ENCODE data around the gene LEO1.

The LEO1 gene

GRCh38 chr15:51973775-51974174 is 2.2 kb upstream of the LEO1 start:
- no peak for ATAC-seq (replicated peaks)
- Mint-ChIP-seq H3K9me3 (no peaks in the 10 kb centered on the region), H3K4me3 (no peak overlapping the region)

DNA sequence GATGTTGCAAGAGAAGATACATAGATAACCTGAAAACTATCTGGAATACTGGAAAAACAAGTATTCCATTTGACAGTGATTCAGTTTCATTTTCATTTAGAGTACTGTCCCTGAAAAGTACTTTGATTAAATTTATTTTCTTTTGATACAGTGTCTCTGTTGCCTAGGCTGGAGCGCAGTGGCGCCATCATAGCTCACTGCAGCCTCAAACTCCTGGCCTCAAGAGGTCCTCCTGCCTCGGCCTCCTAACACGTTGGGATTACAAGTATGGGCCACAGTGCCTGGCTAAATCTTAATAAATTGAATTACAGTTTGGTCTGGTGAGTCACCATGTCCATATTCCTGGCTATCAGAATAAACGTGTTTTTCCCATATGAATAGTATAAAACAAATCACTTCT is 1.6 kb upstream of the LEO1 start:
- H3K4me1 Mint-ChIP-seq = peaks cover 11 to 19% of the 10 kb centered on the region in 2 donors
- no peak overlapping the region for H3K4me3 Mint-ChIP-seq
- DNase-seq (no peak), ATAC-seq (replicated peaks) (no peak)
- no peaks in the 10 kb centered on the region for H3K27me3 Mint-ChIP-seq
- no peak overlapping the region for H3K27ac Mint-ChIP-seq
- no peaks in the 10 kb centered on the region for H3K9me3 Mint-ChIP-seq
- H3K36me3 Mint-ChIP-seq = peaks cover 4 to 7% of the 10 kb centered on the region in 2 donors

More at GRCh38 chr15:51973775-51974174, 2.2 kb upstream of the LEO1 start:
- peaks cover 11 to 19% of the 10 kb centered on the region in 2 donors for H3K4me1 Mint-ChIP-seq
- H3K36me3 Mint-ChIP-seq = peaks cover 4 to 6% of the 10 kb centered on the region in 2 donors
- H3K27me3 Mint-ChIP-seq = no peaks in the 10 kb centered on the region
- DNase-seq = no peak
- no peak overlapping the region for H3K27ac Mint-ChIP-seq

DNA sequence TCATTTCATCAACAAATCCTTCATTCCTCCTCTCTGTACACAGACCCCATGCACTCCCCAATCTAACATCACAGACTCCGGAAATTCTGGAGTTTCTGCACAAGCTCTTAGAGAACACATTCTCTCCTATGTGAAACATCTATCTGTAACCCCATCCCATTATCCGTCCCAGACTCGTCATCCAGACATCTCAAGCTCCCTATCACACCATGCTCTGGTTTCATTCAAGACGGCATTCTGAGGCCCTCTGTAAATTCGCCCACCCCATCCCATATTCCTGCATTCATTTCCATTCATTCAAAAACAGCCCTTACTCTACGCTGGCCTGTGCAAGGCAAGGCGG is 575 bp downstream of the LEO1 start:
- Mint-ChIP-seq H3K4me1 (peaks cover 12 to 19% of the 10 kb centered on the region in 2 donors), H3K36me3 (peaks cover 20 to 21% of the 10 kb centered on the region in 2 donors), H3K4me3 (peak overlapping the region; percentile 89 to 92), H3K27ac (peak overlapping the region; percentile 95), H3K27me3 (no peaks in the 10 kb centered on the region), H3K9me3 (peaks cover 4 to 6% of the 10 kb centered on the region in 2 donors)
- DNase-seq = no peak
- ATAC-seq (replicated peaks) = peak; percentile 1 to 7

DNA sequence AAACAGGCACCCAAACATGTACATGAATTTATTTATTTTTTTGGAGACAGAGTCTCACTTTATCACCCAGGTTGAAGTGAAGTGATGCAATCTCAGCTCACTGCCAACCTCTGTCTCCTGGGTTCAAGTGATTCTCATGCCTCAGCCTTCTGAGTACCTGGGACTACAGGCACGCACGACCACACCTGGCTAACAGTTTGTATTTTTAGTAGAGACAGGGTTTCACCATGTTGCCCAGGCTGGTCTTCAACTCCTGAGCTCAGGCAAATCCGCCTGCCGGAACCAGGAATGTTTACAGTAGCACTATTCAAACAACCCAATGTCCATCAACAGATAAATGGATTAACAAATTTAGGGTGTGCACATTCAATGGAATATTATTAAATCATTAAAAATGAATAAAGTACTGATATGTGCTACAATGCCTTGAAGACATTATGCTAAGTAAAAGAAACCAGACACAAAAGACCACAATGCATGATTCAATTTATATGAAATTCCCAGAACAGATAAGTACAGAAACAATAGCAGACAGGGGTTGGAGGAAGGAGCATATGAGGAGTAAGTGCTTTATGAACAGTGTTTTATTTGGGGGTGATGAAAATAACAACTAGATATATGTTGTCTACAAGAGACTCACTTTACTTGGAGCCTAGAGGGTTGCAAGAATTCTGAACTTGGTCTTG is 1.3 kb downstream of the LEO1 start:
- Mint-ChIP-seq H3K36me3 (peaks cover 28% of the 10 kb centered on the region in 2 donors), H3K27me3 (no peaks in the 10 kb centered on the region), H3K4me1 (peaks cover 16 to 19% of the 10 kb centered on the region in 2 donors), H3K27ac (no peak overlapping the region), H3K4me3 (peak overlapping the region; percentile 89 to 92), H3K9me3 (peaks cover 4 to 6% of the 10 kb centered on the region in 2 donors)
- ATAC-seq (replicated peaks) (no peak), DNase-seq (no peak)

DNA sequence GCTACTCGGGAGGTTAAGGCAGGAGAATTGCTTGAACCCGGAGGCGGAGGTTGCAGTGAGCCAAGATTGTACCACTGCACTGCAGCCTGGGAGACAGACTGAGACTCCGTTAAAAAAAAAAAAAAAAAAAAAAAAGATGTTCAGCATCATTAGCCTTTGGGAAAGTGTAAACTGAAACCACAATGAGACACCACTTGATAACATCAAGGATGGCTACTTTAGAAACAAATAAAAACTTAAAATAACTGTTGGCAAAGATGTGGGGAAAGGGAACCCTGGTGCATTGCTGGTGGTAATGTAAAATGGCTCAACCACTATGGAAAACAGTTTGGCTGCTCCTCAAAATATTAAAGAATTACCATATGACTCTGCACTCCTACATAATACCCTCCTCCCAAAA is 1.9 kb downstream of the LEO1 start:
- Mint-ChIP-seq H3K27me3 (no peaks in the 10 kb centered on the region), H3K4me3 (no peak overlapping the region), H3K36me3 (peaks cover 29 to 30% of the 10 kb centered on the region in 2 donors), H3K4me1 (peaks cover 16 to 19% of the 10 kb centered on the region in 2 donors), H3K27ac (no peak overlapping the region), H3K9me3 (peaks cover 4 to 6% of the 10 kb centered on the region in 2 donors)
- ATAC-seq (replicated peaks) (no peak), DNase-seq (no peak)

DNA sequence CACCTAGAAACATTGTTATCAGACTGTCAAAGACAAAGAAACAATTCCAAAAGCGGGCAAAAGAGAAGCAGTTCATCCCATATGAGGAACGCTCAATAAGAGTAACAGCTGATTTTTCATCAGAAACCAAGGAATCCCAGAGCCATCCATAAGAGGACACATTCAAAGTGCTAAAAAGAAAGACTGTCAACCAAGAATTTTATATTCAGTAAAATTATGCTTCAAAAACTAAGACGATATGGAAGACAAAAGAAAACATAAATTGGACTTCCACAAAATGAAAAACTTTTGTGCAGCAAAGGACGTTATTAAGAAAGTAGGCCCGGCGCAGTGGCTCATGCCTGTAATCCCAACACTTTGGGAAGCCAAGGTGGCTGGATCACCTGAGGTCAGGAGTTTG is 4.0 kb downstream of the LEO1 start:
- ATAC-seq (replicated peaks) (no peak), DNase-seq (no peak)
- Mint-ChIP-seq H3K27me3 (no peaks in the 10 kb centered on the region), H3K36me3 (peaks cover 30 to 40% of the 10 kb centered on the region in 2 donors), H3K4me1 (peaks cover 16 to 19% of the 10 kb centered on the region in 2 donors), H3K4me3 (no peak overlapping the region), H3K27ac (no peak overlapping the region), H3K9me3 (peaks cover 4 to 6% of the 10 kb centered on the region in 2 donors)

DNA sequence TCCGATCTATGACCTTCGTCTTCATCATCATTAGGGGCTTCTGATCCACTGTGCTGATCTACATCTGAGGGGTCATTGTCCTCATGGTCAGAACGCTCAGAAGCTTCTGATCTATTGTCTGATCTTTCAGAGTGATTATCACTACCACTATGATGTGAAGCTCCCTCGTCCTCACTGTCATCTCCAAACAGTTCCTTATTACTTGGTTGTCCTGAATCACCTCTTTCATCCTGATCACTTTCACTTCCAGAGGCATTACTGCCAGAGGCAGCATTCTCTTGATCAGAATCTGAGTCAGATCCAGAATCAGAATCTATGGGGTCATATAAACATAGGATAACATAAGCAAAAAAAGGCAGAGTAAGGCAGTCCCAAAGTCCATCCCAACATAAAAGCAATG is 5.4 kb downstream of the LEO1 start:
- no peak for DNase-seq
- Mint-ChIP-seq H3K27ac (no peak overlapping the region), H3K4me3 (no peak overlapping the region), H3K36me3 (peaks cover 32 to 40% of the 10 kb centered on the region in 2 donors), H3K27me3 (no peaks in the 10 kb centered on the region), H3K4me1 (peaks cover 14% of the 10 kb centered on the region in 2 donors), H3K9me3 (peaks cover 4 to 6% of the 10 kb centered on the region in 2 donors)
- ATAC-seq (replicated peaks) = no peak

GRCh38 chr15:51965691-51966090 is 5.9 kb downstream of the LEO1 start:
- H3K27ac Mint-ChIP-seq = no peak overlapping the region
- no peaks in the 10 kb centered on the region for H3K27me3 Mint-ChIP-seq
- H3K36me3 Mint-ChIP-seq = peaks cover 33 to 43% of the 10 kb centered on the region in 2 donors
- peaks cover 4 to 6% of the 10 kb centered on the region in 2 donors for H3K9me3 Mint-ChIP-seq
- H3K4me3 Mint-ChIP-seq = no peak overlapping the region
- H3K4me1 Mint-ChIP-seq = peaks cover 9 to 11% of the 10 kb centered on the region in 2 donors
- DNase-seq = no peak
- no peak for ATAC-seq (replicated peaks)

- Mint-ChIP-seq H3K27me3 (no peaks in the 10 kb centered on the region), H3K4me1 (no peaks in the 10 kb centered on the region), H3K4me3 (no peak overlapping the region), H3K9me3 (no peaks in the 10 kb centered on the region), H3K27ac (no peak overlapping the region), H3K36me3 (peaks cover 48 to 57% of the 10 kb centered on the region in 2 donors)
- no peak for DNase-seq
- no peak for ATAC-seq (replicated peaks)
Measured at GRCh38 chr15:51955504-51955903, 16.1 kb downstream of the LEO1 start.

DNA sequence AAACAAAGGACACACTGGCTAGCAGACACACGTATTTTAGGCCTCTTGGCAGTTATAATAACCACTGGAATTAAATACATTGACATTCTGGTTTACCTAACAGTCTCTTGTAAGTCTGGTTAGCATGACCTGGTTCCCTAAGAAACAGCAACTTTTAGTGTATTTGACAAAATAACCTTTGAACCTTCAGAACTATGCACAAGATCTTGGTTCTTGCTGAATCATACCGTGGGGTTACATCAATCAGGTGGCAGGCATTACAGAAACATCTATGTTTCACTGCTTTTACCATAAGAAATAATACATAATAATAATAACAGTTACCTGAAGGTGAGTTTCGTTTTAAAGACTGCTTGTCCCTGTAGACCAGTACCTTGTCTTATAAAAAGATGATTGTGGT is 18.8 kb downstream of the LEO1 start:
- DNase-seq = no peak
- Mint-ChIP-seq H3K4me1 (no peaks in the 10 kb centered on the region), H3K9me3 (no peaks in the 10 kb centered on the region), H3K4me3 (no peak overlapping the region), H3K27me3 (no peaks in the 10 kb centered on the region), H3K36me3 (peaks cover 44 to 54% of the 10 kb centered on the region in 2 donors), H3K27ac (no peak overlapping the region)
- no peak for ATAC-seq (replicated peaks)

DNA sequence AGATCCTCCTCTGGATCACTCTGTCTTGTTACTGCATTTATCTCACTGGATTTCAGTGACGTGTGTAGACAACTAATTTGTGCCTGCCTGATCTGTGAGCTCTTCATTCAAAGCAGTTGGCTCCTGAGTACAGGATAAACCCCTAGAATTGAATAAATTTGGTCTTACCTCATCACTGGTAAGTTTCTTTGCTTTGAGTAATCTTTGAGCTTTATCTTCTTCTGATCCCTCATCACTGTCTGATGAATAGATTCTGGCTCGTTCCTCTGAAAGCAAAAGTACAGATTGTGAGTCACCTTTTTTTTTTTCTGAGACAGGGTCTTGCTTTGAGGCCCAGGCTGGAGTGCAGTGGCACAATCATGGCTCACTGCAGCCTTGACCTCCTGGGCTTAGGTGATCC is 24.5 kb downstream of the LEO1 start:
- H3K9me3 Mint-ChIP-seq = no peaks in the 10 kb centered on the region
- H3K27ac Mint-ChIP-seq = no peak overlapping the region
- DNase-seq (no peak), ATAC-seq (replicated peaks) (no peak)
- H3K36me3 Mint-ChIP-seq = peaks cover 53 to 60% of the 10 kb centered on the region in 2 donors
- H3K4me1 Mint-ChIP-seq = no peaks in the 10 kb centered on the region
- H3K4me3 Mint-ChIP-seq = no peak overlapping the region
- H3K27me3 Mint-ChIP-seq = no peaks in the 10 kb centered on the region

- Mint-ChIP-seq H3K27me3 (no peaks in the 10 kb centered on the region), H3K9me3 (no peaks in the 10 kb centered on the region), H3K4me3 (no peak overlapping the region), H3K4me1 (peaks cover 15 to 21% of the 10 kb centered on the region in 2 donors), H3K27ac (peak overlapping the region; percentile 43), H3K36me3 (peaks cover 42 to 56% of the 10 kb centered on the region in 2 donors)
- ATAC-seq (replicated peaks) (no peak), DNase-seq (no peak)
Measured at GRCh38 chr15:51939216-51939615, 32.4 kb downstream of the LEO1 start.

DNA sequence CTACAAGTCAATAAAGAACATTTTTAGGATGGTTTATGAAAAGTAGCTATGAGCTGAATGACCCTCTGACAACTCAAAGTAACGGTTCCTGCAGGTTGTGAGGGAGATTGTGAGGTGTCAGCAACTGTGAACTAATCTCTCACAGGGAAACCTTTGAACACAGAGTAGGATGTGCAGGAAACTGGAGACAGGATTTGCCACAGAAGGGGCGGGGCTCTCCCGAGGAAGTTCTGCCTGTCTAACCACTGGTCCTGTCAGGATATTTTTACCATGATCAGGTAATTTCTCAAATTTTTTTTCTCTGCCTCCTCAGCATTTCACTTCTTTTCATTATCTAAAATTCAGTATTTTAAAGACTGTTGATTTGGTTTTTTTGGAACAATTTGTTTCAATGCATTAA is 33.3 kb downstream of the LEO1 start:
- Mint-ChIP-seq H3K9me3 (no peaks in the 10 kb centered on the region), H3K4me3 (no peak overlapping the region), H3K36me3 (peaks cover 35 to 47% of the 10 kb centered on the region in 2 donors), H3K4me1 (peaks cover 17 to 21% of the 10 kb centered on the region in 2 donors), H3K27me3 (no peaks in the 10 kb centered on the region), H3K27ac (no peak overlapping the region)
- ATAC-seq (replicated peaks) (no peak), DNase-seq (no peak)

DNA sequence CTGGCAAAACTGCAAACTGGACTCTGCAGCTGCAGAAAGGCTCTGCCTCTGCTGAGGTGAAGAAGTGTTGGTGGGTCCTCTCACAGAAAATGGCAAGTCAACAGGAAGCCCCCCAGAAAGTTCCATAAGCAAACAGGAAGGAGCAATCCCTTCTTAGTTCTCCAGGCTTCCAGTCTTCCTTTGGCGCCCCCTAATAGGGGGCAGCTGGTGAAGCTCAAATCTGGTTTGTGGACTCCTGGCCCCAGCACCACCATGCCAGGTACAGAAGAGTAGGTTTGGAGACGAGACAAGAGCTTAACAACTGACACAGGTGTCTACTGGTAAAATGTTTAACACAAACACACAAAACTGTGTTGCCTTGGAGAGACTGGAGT is 35.5 kb downstream of the LEO1 start:
- peaks cover 25 to 39% of the 10 kb centered on the region in 2 donors for H3K36me3 Mint-ChIP-seq
- peak overlapping the region; percentile 85 for H3K27ac Mint-ChIP-seq
- no peaks in the 10 kb centered on the region for H3K27me3 Mint-ChIP-seq
- DNase-seq = no peak
- ATAC-seq (replicated peaks) = peak; percentile 16 to 20
- H3K9me3 Mint-ChIP-seq = no peaks in the 10 kb centered on the region
- H3K4me1 Mint-ChIP-seq = peaks cover 17 to 21% of the 10 kb centered on the region in 2 donors
- H3K4me3 Mint-ChIP-seq = no peak overlapping the region

DNA sequence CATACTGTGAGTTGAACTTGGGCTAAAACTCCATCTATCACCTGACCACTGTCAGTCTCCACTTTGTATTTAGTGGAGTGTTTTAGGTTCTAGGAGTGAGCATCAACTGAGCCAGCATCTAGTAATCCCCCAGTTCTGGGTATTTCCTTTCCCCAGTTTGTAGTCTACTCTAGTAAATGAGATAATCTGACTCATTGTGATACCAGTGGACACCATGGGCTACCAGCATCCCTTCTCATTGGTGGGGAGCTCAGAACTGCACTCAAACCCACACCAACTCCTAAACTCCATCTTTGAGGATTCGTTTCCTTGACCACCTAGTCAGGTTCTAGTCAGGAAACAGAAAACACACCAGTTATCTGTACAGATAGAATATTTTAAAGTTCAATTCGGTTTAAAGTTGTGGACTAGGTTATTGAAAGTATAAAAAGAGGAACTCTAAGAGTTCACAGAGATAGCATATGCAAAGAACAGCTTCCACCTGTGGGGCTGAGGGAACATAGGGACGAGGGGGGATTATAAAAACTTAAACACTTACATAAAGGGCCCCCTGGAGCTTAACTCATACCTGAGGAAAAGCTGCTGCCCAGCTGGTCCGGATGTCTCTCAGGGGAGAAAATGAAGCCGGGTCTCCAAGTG is 36.0 kb downstream of the LEO1 start:
- Mint-ChIP-seq H3K27me3 (no peaks in the 10 kb centered on the region), H3K36me3 (peaks cover 25 to 43% of the 10 kb centered on the region in 2 donors), H3K27ac (peak overlapping the region; percentile 85), H3K4me1 (peaks cover 17 to 21% of the 10 kb centered on the region in 2 donors), H3K4me3 (peak overlapping the region in 1 of 2 donors; percentile 44), H3K9me3 (no peaks in the 10 kb centered on the region)
- DNase-seq (peak; percentile 25), ATAC-seq (replicated peaks) (peak; percentile 95 to 98)

Measured in stimulated activated naive B cell treated with anti-CD40 and anti-IgM and Interleukin-4, amounts not matched to agents 10 μg/mL and 1 μg/mL and 100 μg/mL, for 72 hours (primary cell).